HepG2 (cell line): Measurements from ENCODE around the gene PPAT. TPM values are rescaled to one million over a fixed set of nuclear protein-coding genes. Genes with fewer than 3 reads are reported as not detected.

ENCODE experiments used
- ATAC-seq: fragments of 200-7000 bp; cut with Tn5 transposase; 3 replicates; pipeline ENCODE4 v1.9.1; 2020; ENCODE audit warnings: mild to moderate bottlenecking, moderate library complexity
- BruUV-seq: library from RNA; stranded (reverse); fragments of 400-500 nt; replicated peaks from 2 replicates; lab custom pipeline; 2021; lab: Mats Ljungman, UMichigan
- CTCF ChIA-PET: fragments of 300-600 bp; formaldehyde crosslinking; extraction: SDS; loops from one replicate; lab custom pipeline; 2021; ENCODE audit warnings: low total read pairs, inconsistent platforms, low intra/inter-chr PET ratio; lab: Yijun Ruan, JAX
- POLR2A ChIA-PET: fragments of 350-600 bp; sonication (Branson Sonifier 250); formaldehyde crosslinking; loops from one replicate; lab custom pipeline; 2020; ENCODE audit warnings: antibody characterized with exemption, inconsistent platforms; lab: Yijun Ruan, JAX
- DNase-seq: peaks from one replicate; pipeline ENCODE4 v3.0.0-alpha.2; 2015; ENCODE audit warnings: low spot score
- FAIRE-seq: peaks from 3 replicates; lab custom pipeline; 2011; peaks lifted over from hg19 to GRCh38; lab: Jason Lieb, UNC
- H2AFZ ChIP-seq: one replicate; pipeline ENCODE4 v1.6.1; 2011; ENCODE audit warnings: low read length, inconsistent platforms
- H3K27ac ChIP-seq: fragments of 300-600 bp; 3 replicates; pipeline ENCODE4 v1.8.0; 2011; ENCODE audit warnings: mixed run types, mild to moderate bottlenecking, mixed read lengths, low read length, inconsistent platforms; ENCODE audit not compliant: insufficient read depth; ENCODE audit errors: extremely low read length
- H3K27me3 ChIP-seq, 2 experiments: fragments of 200-600 bp in 1 of 2; 2 replicates in 1 of 2; 3 replicates in 1 of 2; pipeline versions ENCODE4 v1.6.0 to v1.8.0; 2011; ENCODE audit warnings: low read length in 2 of 2, mild to moderate bottlenecking in 2 of 2, moderate library complexity in 2 of 2, inconsistent platforms in 1 of 2; ENCODE audit not compliant: insufficient read depth in 2 of 2, control insufficient read depth in 1 of 2
- H3K36me3 ChIP-seq, 2 experiments: fragments of 200-600 bp in 1 of 2; replicated peaks in 1 of 2; 2 replicates in 1 of 2; 3 replicates in 1 of 2; pipeline versions ENCODE4 v1.5.1 to v1.8.0; 2011; ENCODE audit warnings: low read length in 2 of 2, inconsistent platforms in 1 of 2; ENCODE audit not compliant: insufficient read depth in 2 of 2, control insufficient read depth in 1 of 2
- H3K4me1 ChIP-seq: 2 replicates; pipeline ENCODE4 v1.5.1; 2012; ENCODE audit warnings: low read length, inconsistent platforms; ENCODE audit not compliant: insufficient read depth
- H3K4me2 ChIP-seq: 2 replicates; pipeline ENCODE4 v1.6.0; 2011; ENCODE audit warnings: low read depth, low read length, inconsistent platforms
- H3K4me3 ChIP-seq, 3 experiments: fragments of 200-600 bp in 1 of 3; sonication (generic), shearing (Covaris generic) in 1 of 3; replicated peaks in 1 of 3; 2 replicates each; pipeline ENCODE4 v1.5.1; 2011 to 2016; ENCODE audit warnings: low read length in 3 of 3, inconsistent platforms in 2 of 3, low read depth in 2 of 3, mild to moderate bottlenecking in 2 of 3, control low read depth in 1 of 3, mixed read lengths in 1 of 3; ENCODE audit not compliant: insufficient read depth in 1 of 3
- H3K79me2 ChIP-seq: one replicate; pipeline ENCODE4 v1.6.1; 2011; ENCODE audit warnings: low read length, inconsistent platforms; ENCODE audit not compliant: insufficient read depth
- H3K9ac ChIP-seq: 2 replicates; pipeline ENCODE4 v1.6.0; 2011; ENCODE audit warnings: mild to moderate bottlenecking, low read depth, low read length, inconsistent platforms; ENCODE audit not compliant: insufficient read depth
- H3K9me3 ChIP-seq: 2 replicates; pipeline ENCODE4 v1.5.1; 2012; ENCODE audit warnings: mild to moderate bottlenecking, low read length
- H4K20me1 ChIP-seq: 2 replicates; pipeline ENCODE4 v1.6.0; 2011; ENCODE audit warnings: inconsistent platforms, mild to moderate bottlenecking, low read length, moderate library complexity; ENCODE audit not compliant: insufficient read depth
- BRD4 ChIP-seq: sonication (generic); formaldehyde crosslinking; IDR thresholded peaks from 2 replicates; pipeline ENCODE4 v1.4.0; 2020; ENCODE audit warnings: missing genetic modification reagents
- CHD4 ChIP-seq: fragments of 200-600 bp; sonication (generic); IDR thresholded peaks from 2 replicates; pipeline ENCODE4 v1.7.0; 2017; ENCODE audit warnings: mild to moderate bottlenecking, low read length, borderline replicate concordance
- EEA1 ChIP-seq: sonication (generic); formaldehyde crosslinking; IDR thresholded peaks from 2 replicates; pipeline ENCODE4 v1.5.1; 2020; ENCODE audit warnings: mild to moderate bottlenecking, missing genetic modification reagents, borderline replicate concordance
- FOXP1 ChIP-seq, 2 experiments: fragments of 450-650 bp in 1 of 2; IDR thresholded peaks; 2 replicates each; pipeline ENCODE4 v1.6.1; 2017 to 2018; ENCODE audit warnings: antibody characterized with exemption in 1 of 2
- GLI4 ChIP-seq: sonication (generic); formaldehyde crosslinking; IDR thresholded peaks from 2 replicates; pipeline ENCODE4 v1.5.1; 2020; ENCODE audit warnings: missing genetic modification reagents, mild to moderate bottlenecking, moderate library complexity, borderline replicate concordance
- MED1 ChIP-seq: sonication (generic); formaldehyde crosslinking; IDR thresholded peaks from 2 replicates; pipeline ENCODE4 v1.4.0; 2020; ENCODE audit warnings: missing genetic modification reagents
- SETDB1 ChIP-seq: sonication (generic); formaldehyde crosslinking; IDR thresholded peaks from 2 replicates; pipeline ENCODE4 v1.5.1; 2020; ENCODE audit warnings: missing genetic modification reagents, mild to moderate bottlenecking, borderline replicate concordance
- ZBTB42 ChIP-seq: sonication (generic); formaldehyde crosslinking; IDR thresholded peaks from 2 replicates; pipeline ENCODE4 v1.5.0; 2020; ENCODE audit warnings: mild to moderate bottlenecking, missing genetic modification reagents
- ZFP1 ChIP-seq: IDR thresholded peaks from 2 replicates; pipeline ENCODE4 v1.6.1; 2016
- ZNF264 ChIP-seq: sonication (generic); formaldehyde crosslinking; IDR thresholded peaks from 2 replicates; pipeline ENCODE4 v1.4.0; 2020; ENCODE audit warnings: missing genetic modification reagents
- ZNF841 ChIP-seq: sonication (generic); formaldehyde crosslinking; IDR thresholded peaks from 2 replicates; pipeline ENCODE4 v1.8.1; 2023; ENCODE audit warnings: missing genetic modification reagents, borderline replicate concordance
- WGBS: methylation state at CpG from one replicate; pipeline ENCODE4 v1.1.6; 2017; ENCODE audit warnings: low lambda C conversion rate; 5-methylcytosine and 5-hydroxymethylcytosine counted together
- in situ Hi-C: cut with HindIII; loops from 2 replicates; pipeline ENCODE4 v1.10.0; 2017; ENCODE audit warnings: low pct_unique_long_range_greater_than_20kb; ENCODE audit not compliant: extremely low pct_ligation_motif_present
- intact Hi-C: fragments of 100-400 bp; cut with micrococcal nuclease; formaldehyde crosslinking; loops from one replicate; pipeline ENCODE4 v1.10.0; 2022; ENCODE audit not compliant: unreplicated experiment
- polyA plus RNA-seq, 8 experiments: library from polyadenylated mRNA; depleted of rRNA in 3 of 8; stranded (reverse) in 7 of 8; unstranded in 1 of 8; fragments of >200 nt; fragmentation: Illumina TruSeq in 4 of 8; extraction: Trizol in 4 of 8; gene quantifications; 2 replicates each; pipeline versions ENCODE4 v1.2.1 to v1.2.3, GENCODE V29; 2011 to 2016; ENCODE audit warnings: low read depth in 4 of 8, missing spikeins in 1 of 8, mixed read lengths in 1 of 8; ENCODE audit not compliant: insufficient read depth in 1 of 8
- total RNA-seq, 5 experiments: library from RNA; depleted of rRNA; stranded (reverse); fragments of >200 nt; fragmentation: Illumina TruSeq; extraction: Trizol; gene quantifications; 2 replicates each; pipeline ENCODE4 v1.2.3, GENCODE V29; 2016; ENCODE audit warnings: low read depth in 1 of 5
- TF ChIP-seq, protein P1 (sequence below): IDR thresholded peaks from 2 replicates; pipeline ENCODE4 v1.6.1; 2016; ENCODE audit warnings: mild to moderate bottlenecking, missing biosample characterization, missing genetic modification reagents
- TF ChIP-seq, protein P2 (sequence below): sonication (generic); formaldehyde crosslinking; IDR thresholded peaks from 2 replicates; pipeline ENCODE4 v1.4.0; 2020; ENCODE audit warnings: missing genetic modification reagents, mild to moderate bottlenecking, borderline replicate concordance
- TF ChIP-seq, protein P3 (sequence below): IDR thresholded peaks from 2 replicates; pipeline ENCODE4 v1.6.1; 2012; ENCODE audit warnings: low read length, improper control_type of control experiment
- TF ChIP-seq, protein P4 (sequence below): sonication (generic); formaldehyde crosslinking; IDR thresholded peaks from 2 replicates; pipeline ENCODE4 v1.8.1; 2023; ENCODE audit warnings: missing genetic modification reagents, inconsistent platforms, borderline replicate concordance

The PPAT gene
- total and polyA plus RNA-seq, 2 of the 13 experiments (the other 11 are each of a cell fraction or from before 2014, with no cell fraction given): 16.9 to 62.6 TPM

DNA sequence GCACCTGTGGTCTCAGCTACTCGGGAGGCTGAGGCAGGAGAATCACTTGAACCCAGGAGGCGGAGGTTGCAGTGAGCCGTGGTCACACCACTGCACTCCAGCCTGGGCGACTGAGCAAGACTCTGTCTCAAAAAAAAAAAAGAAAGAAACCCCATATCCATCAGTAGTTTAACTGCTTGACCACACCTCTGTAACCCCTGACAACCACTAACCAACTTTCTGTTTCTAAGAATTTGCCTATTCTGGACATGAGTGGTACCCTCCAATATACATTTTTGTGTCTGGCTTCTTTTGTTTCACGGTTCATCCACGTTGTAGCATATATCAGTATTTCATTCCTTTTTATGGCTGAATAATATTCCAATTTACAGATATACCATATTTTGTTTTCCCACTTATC lies 9.1 kb downstream of the PPAT start:
- BruUV-seq: no TSS peak
- POLR2A ChIA-PET: interaction anchor here (2.3 kb wide), 1 partner anchor 9 kb away, joined by 8 read pairs; the partner anchor contains the start of genes PAICS and PPAT
- FAIRE-seq: no peak

More for the DNA sequence above, 9.1 kb downstream of the PPAT start:
- Histone ChIP-seq H3K79me2 (peaks cover 100% of the 10 kb centered on the region), H3K27ac (no peak overlapping the region), H3K9me3 (no peaks in the 10 kb centered on the region), H2AFZ (no peak overlapping the region), H3K4me2 (no peak overlapping the region), H3K9ac (no peak overlapping the region), H3K27me3 (no peaks in the 10 kb centered on the region), H3K4me3 (no peak overlapping the region), H4K20me1 (peaks cover 22% of the 10 kb centered on the region; the same call in 1 of the 2 replicates)
- ATAC-seq: no peak
- 99% methylated on average over 6 of the region's 6 CpGs for WGBS
- TF ChIP-seq FOXP1 (IDR thresholded peaks at IDR 0.05): no peak
- no peak for TF ChIP-seq FOXP1 (CRISPR knock-in tag; IDR thresholded peaks at IDR 0.05)
- TF ChIP-seq ZNF841: no peak
- no peak for TF ChIP-seq GLI4 (CRISPR knock-in tag)
- no peak for TF ChIP-seq EEA1 (CRISPR knock-in tag)
- TF ChIP-seq ZFP1 (CRISPR knock-in tag): no peak
- TF ChIP-seq SETDB1 (CRISPR knock-in tag): no peak
- TF ChIP-seq, protein P1, sequence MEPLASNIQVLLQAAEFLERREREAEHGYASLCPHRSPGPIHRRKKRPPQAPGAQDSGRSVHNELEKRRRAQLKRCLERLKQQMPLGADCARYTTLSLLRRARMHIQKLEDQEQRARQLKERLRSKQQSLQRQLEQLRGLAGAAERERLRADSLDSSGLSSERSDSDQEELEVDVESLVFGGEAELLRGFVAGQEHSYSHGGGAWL (CRISPR knock-in tag): no peak
- TF ChIP-seq ZNF264: no peak
- TF ChIP-seq, protein P2, sequence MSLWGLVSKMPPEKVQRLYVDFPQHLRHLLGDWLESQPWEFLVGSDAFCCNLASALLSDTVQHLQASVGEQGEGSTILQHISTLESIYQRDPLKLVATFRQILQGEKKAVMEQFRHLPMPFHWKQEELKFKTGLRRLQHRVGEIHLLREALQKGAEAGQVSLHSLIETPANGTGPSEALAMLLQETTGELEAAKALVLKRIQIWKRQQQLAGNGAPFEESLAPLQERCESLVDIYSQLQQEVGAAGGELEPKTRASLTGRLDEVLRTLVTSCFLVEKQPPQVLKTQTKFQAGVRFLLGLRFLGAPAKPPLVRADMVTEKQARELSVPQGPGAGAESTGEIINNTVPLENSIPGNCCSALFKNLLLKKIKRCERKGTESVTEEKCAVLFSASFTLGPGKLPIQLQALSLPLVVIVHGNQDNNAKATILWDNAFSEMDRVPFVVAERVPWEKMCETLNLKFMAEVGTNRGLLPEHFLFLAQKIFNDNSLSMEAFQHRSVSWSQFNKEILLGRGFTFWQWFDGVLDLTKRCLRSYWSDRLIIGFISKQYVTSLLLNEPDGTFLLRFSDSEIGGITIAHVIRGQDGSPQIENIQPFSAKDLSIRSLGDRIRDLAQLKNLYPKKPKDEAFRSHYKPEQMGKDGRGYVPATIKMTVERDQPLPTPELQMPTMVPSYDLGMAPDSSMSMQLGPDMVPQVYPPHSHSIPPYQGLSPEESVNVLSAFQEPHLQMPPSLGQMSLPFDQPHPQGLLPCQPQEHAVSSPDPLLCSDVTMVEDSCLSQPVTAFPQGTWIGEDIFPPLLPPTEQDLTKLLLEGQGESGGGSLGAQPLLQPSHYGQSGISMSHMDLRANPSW (CRISPR knock-in tag): no peak
- no peak for TF ChIP-seq MED1
- no peak for TF ChIP-seq ZBTB42 (CRISPR knock-in tag)
- no peak for TF ChIP-seq BRD4 (CRISPR knock-in tag)
- TF ChIP-seq CHD4: no peak
- TF ChIP-seq, protein P3, sequence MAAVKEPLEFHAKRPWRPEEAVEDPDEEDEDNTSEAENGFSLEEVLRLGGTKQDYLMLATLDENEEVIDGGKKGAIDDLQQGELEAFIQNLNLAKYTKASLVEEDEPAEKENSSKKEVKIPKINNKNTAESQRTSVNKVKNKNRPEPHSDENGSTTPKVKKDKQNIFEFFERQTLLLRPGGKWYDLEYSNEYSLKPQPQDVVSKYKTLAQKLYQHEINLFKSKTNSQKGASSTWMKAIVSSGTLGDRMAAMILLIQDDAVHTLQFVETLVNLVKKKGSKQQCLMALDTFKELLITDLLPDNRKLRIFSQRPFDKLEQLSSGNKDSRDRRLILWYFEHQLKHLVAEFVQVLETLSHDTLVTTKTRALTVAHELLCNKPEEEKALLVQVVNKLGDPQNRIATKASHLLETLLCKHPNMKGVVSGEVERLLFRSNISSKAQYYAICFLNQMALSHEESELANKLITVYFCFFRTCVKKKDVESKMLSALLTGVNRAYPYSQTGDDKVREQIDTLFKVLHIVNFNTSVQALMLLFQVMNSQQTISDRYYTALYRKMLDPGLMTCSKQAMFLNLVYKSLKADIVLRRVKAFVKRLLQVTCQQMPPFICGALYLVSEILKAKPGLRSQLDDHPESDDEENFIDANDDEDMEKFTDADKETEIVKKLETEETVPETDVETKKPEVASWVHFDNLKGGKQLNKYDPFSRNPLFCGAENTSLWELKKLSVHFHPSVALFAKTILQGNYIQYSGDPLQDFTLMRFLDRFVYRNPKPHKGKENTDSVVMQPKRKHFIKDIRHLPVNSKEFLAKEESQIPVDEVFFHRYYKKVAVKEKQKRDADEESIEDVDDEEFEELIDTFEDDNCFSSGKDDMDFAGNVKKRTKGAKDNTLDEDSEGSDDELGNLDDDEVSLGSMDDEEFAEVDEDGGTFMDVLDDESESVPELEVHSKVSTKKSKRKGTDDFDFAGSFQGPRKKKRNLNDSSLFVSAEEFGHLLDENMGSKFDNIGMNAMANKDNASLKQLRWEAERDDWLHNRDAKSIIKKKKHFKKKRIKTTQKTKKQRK: no peak
- TF ChIP-seq, protein P4, sequence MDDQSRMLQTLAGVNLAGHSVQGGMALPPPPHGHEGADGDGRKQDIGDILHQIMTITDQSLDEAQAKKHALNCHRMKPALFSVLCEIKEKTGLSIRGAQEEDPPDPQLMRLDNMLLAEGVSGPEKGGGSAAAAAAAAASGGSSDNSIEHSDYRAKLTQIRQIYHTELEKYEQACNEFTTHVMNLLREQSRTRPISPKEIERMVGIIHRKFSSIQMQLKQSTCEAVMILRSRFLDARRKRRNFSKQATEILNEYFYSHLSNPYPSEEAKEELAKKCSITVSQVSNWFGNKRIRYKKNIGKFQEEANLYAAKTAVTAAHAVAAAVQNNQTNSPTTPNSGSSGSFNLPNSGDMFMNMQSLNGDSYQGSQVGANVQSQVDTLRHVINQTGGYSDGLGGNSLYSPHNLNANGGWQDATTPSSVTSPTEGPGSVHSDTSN (CRISPR knock-in tag): no peak
- TF ChIP-seq, all 625 proteins: peak for 0
- no peak for DNase-seq
- peaks cover 39% of the 10 kb centered on the region for H3K4me1 ChIP-seq
- intact Hi-C loops: loop anchor here (5.0 to 10.0 kb wide), 2 partner anchors 41 to 409 kb away; partner anchors contain the start of gene SRP72
- in situ Hi-C loops: no loop called here
- CTCF ChIA-PET: interaction anchor here (2.0 kb wide), 1 partner anchor 118 kb away, joined by 12 read pairs; no protein-coding TSS in a partner anchor
- H3K36me3 ChIP-seq: no peaks in the 10 kb centered on the region; a peak in 1 of 5 replicates
